Activated T-helper 1 cell treated with anti-CD3 and anti-CD28 coated beads, Interleukin-2, amount 50 U/mL, for 16 hours (primary cell): ENCODE measurements around the gene HSD17B14.

Experiments
- DNase-seq, 2 donors: peaks; one replicate each; pipeline ENCODE4 v3.0.0-alpha.2; 2020; ENCODE audit warnings: low read depth in 1 of 2, low spot score in 1 of 2

HSD17B14 gene

DNA sequence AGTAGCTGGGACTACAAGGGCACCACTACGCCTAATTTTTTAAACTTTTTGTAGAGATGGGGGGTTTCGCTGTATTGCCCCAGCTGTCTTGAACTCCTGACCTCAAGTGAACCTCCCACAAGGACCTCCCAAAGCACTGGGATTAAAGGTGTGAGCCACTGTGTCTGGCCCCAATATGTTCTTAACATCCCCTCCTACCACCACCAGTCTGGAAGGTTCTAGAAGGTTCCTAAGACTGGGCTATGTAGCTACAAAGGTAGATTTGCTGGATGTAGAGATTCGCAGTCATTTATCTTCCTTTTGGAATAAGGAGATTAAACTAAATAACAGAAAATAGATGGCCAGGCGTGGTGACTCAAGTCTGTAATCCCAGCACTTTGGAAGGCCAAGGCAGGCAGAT is 5.3 kb downstream of the HSD17B14 start:
- DNase-seq = no peak

- DNase-seq = no peak
These were observed 6.2 kb downstream of the HSD17B14 start for GRCh38 chr19:48830088-48830487.

DNA sequence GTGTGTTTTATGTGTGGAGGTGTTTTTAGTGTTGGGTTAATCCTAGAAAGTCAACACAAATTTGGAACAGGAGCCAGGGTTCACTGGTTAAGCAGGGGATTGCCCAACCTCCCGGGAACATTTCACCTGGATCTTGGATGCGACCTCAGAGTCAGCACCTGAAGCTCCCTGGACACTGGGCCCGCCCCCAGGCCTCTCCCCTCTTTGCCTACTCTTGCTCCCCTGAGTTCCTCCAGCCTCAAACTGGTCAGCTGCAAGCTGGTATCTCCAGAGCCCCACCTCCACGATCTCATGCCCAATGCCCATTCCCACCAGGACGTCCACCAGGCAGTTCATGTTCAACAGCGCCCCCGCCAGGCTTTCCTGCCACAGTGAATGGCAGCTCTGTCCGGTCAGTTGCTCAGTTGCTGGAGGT is 9.7 kb downstream of the HSD17B14 start:
- no peak for DNase-seq

- DNase-seq = no peak
These were observed 13.8 kb downstream of the HSD17B14 start for GRCh38 chr19:48822514-48822913.

GRCh38 chr19:48821633-48822032 is 14.7 kb downstream of the HSD17B14 start:
- DNase-seq = no peak

DNA sequence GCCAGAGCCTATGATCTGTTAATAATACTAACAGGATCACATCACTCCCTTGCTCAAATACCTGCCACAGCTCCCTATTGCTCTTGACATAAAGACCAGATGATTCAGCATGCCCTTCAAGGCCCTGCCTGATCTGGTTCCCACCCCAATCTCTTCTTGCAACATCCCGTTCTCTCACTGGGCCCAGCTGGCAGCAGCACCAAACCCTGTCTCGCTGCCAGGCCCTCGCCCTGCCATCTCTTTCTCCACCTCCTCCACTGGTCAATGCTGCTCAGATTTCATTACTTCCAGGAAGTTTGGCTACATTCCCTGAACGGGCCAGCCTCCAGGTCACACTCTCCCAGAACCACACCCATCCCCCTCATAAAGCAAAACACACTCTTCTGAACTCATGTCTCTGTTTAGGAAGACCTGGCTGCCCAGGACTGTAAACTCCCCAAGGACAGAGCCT is 16.9 kb downstream of the HSD17B14 start:
- DNase-seq = no peak

GRCh38 chr19:48818234-48818820 is 18.0 kb downstream of the HSD17B14 start:
- DNase-seq = no peak

DNA sequence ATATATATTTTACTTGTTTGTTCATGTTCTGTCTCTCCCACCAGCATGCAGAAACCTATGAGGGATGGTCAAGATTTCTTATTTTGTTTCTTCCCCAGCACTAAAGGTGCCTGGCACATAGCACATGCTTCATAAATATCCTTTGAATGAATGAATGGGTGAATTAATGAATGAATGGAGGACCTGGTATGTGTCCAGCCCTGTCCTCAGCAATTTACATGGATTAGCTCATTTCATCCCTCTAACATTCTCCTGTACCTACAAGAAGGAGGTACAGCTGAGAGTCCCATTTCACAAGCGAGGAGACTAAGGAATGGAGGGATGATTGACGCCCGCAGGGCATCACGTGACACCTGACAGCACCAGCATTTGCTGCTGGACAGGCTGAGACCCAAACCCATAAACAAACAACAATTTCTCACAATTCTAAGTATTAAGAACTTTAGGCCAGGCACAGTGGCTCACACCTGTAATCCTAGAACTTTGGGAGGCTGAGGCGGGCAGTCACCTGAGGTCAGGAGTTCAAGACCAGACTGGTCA is 18.6 kb downstream of the HSD17B14 start:
- no peak for DNase-seq

- no peak for DNase-seq
These were observed 20.3 kb downstream of the HSD17B14 start for GRCh38 chr19:48815870-48816501.

DNA sequence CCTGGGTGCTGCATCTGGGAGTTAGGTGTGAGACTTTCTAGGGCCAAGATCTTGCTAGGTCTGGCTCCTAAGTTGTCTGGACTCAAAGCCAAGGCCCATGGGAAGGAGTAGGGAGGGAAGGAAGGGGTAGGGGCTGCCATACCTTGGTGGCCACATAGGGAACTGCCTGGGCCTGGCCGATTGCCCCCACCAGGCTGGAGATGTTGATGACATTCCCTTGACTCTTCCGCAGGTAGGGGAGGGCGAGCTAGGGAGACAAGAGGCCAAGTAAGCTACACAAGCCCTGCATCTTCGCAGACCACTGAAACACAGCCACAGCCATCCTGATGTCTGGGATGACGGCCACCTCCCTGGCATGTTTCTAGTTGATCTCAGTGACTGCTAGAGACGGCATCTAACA is 21.4 kb downstream of the HSD17B14 start:
- no peak for DNase-seq

DNA sequence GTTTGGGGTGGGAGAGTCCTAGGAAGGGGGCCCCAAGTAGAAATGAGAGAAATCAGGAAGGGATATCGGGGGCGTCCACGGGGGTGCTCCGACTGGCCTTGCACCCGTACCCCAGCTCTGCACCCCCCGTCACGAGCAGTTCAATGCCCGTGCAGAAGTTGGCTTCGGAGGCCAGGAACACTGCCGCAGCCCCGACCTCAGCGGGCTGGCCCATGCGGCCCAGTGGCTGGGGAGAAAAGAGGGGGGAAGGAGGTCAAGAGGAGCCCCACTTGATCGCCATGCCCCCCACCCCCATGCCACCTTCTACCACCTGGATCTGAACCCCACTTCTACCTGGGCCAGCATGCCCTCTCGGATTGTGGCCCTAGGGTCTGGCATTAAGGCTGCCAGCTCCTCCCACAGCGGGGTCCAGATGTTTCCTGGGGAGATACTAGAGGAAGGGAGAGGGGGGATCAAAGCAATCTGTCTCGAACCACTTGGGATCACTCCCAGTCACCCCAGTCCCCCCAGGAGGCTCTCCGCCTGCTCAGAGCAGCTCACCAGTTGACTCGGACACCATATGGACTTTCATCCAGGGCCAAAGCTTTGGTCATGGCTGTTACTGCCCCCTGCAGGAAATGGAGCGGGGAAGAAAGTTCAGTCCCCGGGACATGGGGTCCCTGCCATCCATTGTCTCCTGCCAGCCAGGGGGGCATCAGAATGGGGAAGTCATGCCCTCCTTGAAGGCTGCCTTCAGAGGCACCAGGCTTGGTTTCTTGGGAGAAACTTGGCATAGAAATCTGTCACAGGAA is 23.0 kb downstream of the HSD17B14 start:
- DNase-seq = no peak

DNA sequence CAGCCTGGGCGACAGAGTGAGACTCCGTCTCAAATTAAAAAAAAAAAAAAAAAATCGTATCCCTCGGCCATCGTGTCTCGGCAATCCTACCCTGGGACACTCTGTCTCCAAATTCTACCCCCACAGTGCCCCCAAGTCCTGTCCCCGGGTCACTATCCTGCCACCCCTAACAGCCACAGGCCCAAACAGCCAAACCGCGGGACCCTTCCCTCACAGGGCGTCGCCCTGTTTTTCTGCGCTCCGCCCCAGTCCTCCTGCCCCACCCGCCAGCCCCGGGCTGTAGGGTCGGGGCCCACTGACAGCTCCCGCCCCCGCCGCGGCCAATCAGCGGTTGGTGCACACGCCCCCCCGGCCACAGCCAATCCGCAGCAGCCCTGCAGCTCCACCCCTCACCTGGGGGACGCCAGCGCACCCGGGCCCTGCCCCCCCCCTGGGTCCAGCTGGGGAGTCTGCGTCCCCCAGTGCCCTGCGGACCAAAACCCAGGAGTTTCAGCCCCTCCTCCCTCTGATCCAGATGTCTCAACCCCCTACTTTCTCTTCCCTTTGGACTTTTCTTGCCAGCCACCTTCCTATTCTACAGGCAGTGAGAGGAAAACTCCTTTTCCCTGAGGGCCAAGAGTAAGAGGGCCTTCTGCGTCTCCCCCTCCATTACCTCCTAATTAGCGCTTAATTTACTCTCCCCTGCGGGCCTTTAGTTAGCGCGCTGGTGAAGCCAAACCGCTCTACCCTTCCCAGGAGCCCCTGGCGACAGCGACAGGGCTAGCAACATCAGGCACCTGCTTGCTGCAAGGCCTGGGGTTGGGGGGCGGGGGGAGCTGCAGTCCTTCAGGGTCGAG is 24.0 kb downstream of the HSD17B14 start:
- DNase-seq = peak in 1 of 2 donors; percentile 49

DNA sequence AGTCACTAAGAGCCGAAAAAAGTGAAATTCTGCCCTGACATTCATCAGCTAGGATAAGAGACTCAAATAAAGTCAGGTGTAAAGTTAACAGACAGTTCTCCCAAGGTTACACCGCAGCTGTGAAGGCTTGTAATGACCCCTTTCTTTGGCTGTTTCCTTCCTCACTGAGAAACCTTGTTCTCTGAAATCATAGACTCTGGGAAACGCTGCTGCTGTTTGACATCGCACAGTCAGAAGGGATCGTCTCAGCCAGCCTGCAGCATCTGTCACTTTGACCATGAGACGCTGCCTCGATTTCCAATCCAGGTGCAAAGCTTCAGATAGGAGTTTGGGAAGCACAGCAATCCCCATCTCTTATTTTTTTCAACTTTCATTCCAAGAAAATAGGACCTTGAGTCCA is 26.1 kb downstream of the HSD17B14 start:
- no peak for DNase-seq

GRCh38 chr19:48807590-48808308 is 28.5 kb downstream of the HSD17B14 start:
- no peak for DNase-seq

DNA sequence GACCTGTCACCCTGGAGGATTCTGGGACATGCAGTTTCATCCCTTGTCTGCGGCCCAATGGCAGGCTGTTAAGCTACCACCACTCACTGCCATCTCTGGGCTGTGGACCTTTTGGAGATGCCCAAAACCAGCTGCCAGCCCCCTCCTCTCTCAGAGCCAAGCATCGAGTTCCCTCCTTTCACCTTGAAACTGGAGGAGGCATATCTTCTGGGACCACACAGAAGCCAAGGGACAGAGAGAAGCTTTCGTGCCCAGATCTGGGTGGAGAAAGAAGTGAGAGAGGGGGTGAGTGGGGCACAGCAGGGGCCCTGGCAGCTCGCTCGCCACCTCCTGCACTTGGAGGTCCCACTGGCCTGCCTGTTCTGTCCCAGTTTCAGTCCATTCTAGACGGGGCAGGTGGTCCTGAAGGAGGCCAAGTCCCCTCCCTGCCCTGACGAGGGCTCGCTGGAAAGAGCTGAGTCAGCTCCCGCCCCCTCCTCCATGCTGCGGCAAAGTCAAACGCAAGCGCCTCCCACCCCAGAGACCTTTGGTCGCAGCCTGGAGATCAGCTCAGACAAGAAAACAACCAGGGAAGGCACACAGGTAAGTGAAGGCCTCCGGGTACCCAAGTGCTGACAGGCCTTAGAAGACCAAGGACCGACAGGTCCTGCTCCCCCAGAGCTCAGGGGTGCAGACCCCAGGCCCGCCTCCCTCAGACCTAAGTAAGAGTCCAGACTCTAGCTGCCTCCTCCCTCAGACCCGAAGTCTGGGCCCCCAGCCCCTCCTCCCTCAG is 29.3 kb downstream of the HSD17B14 start:
- DNase-seq = no peak

- DNase-seq = no peak
These were observed 29.8 kb downstream of the HSD17B14 start for GRCh38 chr19:48806518-48806817.

GRCh38 chr19:48805452-48805851 is 30.8 kb downstream of the HSD17B14 start:
- no peak for DNase-seq

GRCh38 chr19:48804496-48804895 is 31.8 kb downstream of the HSD17B14 start:
- no peak for DNase-seq

DNA sequence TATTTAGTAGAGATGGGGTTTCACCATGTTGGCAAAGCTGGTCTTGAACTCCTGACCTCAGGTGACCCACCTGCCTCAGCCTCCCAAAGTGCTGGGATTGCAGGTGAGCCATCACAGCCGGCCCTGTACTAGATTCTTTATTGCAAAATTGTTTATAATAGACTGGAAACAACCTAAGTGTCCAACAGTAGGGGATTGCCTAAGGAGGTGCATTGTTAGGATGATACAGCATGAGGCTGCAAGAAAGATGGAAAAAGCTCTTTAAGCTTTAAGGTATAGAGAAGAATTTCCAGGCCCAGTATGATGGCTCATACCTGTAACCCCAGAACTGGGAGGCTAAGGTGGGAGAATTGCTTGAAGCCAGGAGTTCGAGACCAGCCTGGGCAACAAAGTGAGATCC is 33.7 kb downstream of the HSD17B14 start:
- DNase-seq = no peak
